HG03558 (cell line): Measurements from ENCODE around the gene PRKCZ.
"Not testable (repeated sequence)": the region's sequence is repeated elsewhere in the genome, so short reads cannot be mapped to it uniquely, and the experiment has no call there.

Experiments
- ATAC-seq: cut with Tn5 transposase; IDR thresholded peaks from one replicate; pipeline ENCODE4 v1.9.1; 2021; ENCODE audit warnings: moderate number of reproducible peaks; ENCODE audit not compliant: unreplicated experiment; ENCODE audit errors: extremely low read depth

PRKCZ gene

DNA sequence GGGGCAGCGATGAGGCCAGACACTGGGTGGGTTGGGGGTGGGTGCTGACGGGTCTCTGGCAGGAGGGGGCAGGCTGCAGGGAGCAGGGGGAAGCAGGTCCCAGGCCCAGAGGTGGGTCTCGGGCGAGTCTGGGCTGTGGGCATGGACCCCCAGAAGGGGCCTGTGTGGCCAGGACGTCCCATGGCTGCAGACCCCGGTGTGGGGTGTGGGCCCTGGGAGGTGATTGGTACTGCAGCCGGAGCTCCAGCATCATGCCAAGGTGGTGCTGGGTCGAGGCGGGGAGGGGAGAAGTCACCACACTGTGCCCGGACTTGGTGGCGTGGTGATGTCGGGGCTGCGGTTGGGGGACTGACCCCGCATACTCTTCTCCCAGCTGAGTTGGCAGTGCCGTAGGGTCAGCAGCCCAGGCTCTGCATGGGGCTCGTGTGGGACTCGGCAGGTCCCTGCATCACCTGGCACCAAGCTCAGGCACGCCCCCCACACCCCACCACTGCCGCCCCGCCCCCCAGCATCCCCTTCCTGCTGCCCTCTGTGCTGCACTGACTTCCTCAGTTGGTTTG is 31.2 kb downstream of the PRKCZ start:
- ATAC-seq = no peak

DNA sequence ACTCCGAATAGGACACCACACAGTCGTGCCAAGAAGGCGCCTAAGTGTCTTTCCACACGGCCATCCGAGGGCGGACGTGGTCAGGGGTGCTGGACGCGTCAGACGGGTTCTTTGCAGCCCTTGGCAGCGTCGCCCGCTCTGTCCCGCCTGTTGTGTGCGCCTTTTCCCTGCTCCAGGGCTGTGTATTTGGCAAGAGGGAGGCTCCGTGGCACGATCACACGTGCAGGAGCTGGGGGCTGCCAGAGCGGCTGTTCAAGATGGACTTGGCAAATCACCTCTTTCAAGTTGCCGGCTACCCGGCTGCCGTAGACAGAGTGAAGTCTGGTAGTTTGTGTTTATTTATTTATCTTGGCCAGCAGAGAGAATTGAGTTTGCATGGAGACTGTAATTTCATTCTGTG is 31.9 kb downstream of the PRKCZ start:
- ATAC-seq = no peak

DNA sequence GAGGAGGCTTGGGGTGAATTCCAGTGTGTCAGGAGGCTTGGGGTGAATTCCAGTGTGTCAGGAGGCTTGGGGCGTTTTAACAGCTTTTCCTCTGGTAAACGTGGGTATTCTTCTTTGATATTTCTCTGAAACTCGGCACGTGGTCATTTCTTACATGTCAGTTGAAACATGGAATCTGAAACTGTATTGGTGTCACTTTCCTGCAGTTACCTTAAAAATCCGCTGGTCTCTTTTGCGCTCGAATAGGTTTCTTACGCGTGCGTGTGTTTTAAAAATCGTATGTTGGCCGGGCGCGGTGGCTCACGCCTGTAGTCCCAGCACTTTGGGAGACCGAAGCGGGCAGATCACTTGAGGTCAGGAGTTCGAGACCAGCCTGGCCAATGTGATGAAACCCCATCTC is 33.5 kb downstream of the PRKCZ start:
- no peak for ATAC-seq

DNA sequence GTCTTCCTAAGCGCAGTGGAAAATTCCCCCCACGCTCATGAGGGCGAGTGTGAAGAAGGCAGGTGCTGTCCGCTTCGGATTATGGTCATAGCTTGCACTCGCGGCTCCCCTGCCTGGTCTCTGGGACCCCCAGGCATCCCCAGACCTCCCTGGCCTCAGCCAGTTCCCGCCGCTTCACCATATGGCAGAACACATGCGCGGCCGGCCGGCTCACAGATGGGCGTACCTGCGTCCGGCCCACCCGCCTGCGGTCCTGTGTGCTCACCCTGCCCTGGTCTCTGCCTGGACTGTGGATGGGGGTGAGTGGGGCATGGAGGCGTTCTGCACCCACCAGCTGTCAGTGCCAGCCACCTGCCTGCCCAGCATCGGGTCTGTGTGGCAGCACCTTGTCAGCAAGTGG is 34.1 kb downstream of the PRKCZ start:
- no peak for ATAC-seq

DNA sequence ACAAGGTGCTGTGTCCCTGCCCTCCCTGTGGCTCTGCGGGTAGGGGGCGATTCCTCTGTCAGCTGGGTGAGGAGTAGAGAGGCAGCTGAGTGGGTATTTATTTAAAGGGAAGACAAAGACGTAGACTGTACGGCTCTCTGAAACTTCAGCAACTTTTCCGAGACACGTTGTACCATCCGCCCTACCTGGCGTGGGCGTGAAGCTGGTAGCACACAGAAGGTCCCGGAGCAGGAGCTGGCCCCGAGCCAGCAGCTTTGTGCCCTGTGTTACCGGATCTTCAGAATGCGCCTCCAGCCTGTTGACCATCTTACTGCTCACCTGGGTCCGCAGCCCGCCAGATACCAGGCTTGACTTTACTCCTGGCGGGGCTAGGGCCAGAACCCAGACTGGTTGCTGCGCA is 34.9 kb downstream of the PRKCZ start:
- no peak for ATAC-seq

DNA sequence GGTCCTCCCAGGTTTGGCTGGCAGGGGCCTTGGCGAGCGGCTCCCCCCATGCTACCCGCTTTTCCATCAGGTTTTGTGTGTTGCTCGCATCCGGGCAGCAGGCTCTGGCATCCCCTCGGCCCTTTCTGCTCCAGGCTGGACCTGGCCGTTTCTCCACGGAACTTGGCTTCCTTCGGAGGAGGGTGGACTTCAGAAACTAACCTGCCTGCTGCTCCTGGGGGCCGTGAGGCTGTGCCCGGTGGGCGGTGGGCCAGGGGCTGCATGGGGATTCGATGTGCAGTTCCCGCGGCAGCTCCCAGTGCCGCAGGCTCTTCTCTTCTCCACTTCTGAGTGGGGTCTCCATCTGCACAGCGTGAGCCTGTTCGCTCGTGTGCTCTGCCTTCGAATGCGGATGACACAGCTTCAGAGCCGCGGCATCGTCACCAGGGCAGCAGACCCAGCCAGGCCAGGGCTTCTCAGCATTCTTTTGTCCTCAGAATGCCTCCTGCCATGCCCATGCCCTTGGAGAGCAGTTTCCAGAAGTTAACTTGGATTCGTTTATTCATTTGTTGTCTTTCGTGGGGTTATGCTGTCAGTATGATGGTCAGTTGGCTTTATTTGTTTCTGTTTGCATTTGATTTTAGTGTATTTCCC is 36.4 kb downstream of the PRKCZ start:
- ATAC-seq = no peak

DNA sequence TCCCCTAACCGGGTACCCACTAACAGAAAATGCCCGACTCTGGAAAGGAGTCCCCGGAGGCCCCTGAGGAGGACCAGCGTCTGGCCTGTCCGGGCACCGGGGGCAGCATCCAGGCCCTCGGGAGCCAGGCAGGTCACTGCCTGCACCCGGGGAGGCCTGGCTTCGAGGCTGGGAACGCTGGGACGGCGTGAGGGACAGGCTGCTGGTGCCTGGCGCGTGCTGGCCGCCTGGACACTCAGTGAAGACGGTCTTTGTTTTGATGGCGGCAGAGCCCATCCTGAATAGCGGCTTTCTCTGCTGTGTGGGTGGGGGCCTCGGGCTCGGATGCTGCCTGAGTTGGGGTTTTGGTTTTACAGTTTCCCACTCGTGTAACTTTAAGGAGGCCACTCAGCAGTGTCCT is 37.6 kb downstream of the PRKCZ start:
- no peak for ATAC-seq

DNA sequence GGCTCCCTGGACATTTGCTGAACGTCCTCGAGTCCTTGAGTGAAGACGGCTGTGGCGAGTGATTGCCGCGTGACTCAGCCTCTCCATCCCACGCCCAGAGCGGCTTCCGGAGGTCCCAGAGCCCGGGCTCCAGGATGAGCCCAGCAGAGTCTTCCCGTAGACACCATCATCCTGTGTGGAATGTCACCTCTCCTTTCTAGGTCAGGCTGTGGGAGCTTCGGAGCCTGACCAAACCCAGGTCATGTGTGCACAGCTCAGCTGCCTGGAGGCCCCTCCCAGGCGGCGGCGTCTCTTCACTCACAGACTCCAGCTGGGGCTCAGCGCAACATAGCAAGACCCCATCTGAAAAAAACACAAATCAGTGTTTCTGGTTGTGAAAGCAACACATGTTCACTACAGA is 38.2 kb downstream of the PRKCZ start:
- no peak for ATAC-seq

DNA sequence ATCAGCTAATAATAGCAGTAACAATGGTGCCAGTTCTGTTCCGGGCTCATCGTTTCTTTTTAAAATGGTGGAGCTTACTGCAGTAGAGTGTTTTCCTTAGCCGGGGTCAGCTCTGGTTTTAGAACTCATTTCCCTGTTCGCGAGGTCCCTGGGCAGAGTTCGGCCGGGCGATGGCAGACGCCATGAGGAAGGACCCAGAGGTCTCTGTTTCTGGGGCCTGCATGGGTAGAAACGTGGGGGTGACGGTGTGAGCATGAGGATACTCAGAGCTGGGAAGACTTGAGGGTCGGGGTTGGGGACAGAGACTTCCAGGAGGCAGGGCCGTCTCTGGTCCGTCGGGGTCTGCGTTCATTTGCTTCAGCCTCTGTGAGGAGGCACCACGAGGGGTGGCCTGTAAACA is 38.8 kb downstream of the PRKCZ start:
- ATAC-seq = no peak

DNA sequence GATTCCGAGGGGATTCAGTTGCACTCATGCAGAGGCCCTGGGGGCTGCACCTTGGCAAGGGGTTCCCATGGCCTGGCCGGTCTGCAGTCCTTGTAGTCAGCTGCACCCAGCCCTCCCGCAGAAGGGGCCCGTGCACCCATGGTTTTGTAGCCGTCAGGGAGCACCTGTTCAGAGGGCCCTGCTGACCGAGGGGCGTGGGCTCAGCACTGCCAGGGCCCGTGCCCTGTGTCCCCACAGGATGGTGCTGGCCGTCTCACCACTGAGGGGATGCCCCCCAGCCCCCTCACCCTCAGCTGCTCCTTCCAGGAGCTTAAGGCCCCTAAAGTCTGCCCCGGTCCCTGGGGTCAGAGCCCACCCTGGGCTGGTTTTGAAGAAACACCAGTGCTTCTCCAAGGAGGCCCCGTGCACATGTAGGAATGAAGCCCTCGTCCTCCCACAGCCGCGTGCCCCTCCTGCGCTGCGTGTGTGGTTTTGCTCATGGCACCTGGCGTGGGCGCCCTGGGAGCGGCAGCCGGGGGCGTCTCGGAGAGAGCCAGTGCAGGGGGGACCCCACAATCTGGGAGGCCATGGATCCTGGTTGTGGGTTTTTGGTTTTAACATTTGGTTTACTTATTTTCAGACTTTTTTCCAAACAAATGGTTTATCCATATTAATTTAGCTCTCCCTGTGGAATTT is 40.1 kb downstream of the PRKCZ start:
- ATAC-seq = no peak

DNA sequence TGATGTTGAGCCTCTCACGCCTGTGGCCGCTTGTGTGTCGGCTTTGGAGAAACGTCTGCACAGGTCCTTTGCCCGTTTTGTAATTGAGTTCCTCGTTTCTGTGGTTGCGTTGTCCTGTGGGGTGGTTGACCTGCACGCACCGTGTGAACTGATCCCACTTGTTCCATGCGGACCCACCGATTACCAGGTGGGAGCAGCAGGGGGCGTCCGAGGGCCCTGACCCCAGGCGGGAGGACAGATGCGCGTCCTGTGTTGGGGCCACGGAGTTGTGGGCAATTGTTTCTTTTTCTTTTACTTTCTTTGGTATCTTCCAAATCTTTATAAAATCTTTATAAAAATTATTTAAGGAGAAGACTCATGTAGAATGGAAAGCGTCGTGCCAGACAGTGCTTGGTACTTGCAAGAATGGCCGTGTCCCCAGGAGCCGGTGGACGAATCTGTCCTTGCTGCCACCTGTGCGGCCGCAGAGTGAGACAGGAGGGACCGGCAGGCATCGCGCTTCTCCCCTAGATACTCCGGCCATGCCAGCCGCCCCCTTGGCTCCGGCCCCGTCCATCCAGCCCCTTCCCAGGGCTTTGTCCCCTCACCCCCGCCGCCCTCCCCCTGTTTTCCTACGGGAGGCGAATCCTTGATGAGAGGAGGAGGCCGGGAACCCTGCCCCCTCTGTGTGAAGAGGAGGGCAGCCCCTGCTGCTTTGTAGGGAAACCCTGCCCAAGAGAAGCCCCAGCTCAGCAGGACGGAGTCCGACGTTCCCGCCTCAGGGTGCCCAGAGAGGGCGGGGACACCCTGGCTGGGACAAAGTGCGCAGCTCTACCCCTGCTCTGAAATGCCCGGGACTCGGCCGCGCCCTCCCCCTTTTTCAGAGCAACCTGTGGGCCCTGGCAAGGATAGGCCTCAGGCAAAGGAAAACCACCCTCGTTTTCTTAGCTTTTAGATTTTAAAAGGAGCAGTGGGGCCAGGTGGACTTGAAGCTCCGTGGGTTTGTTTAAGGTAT is 41.7 kb downstream of the PRKCZ start:
- no peak for ATAC-seq

DNA sequence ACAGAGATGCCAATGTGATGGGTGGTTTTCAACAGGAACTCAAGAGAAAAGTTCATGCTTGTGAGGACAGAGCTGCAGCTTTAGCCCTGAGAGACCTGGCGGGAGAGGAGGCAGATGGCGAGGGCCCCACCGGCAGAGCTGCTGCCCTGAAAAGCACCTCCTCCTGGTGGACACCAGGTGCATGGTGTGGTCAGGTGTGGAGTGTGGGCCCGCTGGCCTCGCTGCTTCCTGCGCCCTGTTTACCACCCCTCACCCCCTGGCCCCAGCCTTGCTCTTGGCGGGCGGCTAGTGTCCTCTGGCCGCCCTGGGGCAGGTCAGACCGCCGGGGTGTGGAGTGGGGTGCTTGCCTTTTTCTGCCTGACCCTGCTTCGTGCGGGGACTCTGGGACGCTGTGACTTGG is 42.8 kb downstream of the PRKCZ start:
- no peak for ATAC-seq

DNA sequence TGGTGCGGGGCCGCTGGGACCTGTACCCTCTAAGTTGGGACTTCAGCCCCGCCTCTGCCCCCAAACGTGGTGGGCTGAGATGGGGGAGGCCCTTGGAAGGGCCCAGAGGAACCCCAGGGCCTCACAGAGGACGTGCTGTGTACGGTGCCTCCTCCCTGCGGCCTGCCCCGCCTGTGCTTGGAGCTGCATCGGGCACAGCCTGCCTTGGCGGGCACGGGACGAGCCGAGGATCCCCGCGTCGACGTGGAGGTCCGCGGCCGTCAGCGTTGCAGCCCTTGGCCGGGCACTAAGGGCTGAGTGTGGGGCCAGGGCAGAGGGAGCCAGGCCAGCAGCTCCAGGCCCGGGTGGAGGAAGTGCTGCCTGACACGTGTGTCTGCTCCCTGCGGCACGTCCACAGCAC is 43.4 kb downstream of the PRKCZ start:
- ATAC-seq = no peak

DNA sequence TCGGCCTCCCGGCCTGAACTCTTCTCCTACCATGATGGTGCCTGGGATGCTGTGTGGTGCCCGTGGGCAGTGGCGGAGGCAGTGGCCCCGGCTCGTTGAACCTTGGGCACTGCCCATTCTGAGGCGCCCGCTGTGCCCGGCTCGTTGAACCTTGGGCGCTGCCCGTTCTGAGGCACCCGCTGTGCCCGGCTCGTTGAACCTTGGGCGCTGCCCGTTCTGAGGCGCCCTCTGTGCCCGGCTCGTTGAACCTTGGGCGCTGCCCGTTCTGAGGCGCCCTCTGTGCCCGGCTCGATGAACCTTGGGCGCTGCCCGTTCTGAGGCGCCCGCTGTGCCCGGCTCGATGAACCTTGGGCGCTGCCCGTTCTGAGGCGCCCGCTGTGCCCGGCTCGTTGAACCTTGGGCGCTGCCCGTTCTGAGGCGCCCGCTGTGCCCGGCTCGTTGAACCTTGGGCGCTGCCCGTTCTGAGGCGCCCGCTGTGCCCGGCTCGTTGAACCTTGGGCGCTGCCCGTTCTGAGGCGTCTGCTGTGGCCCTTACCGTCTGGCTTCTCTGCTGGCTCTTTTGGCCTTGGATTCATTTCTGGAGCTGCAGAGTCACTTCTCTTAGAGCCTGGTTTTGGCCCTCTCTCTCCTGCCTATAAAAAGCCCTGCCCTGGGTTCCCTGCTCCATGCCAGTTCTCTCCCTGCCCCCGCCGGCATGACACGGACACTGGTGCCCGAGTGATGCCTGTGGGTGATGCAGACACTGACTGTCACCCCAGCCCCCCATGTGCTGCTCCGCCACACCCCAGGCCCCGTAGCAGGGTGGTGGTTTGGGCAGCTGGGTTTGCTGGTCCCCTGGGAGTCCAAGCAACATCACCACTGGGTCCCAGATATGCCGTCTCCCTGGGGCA is 44.3 kb downstream of the PRKCZ start:
- not testable (repeated sequence) for ATAC-seq

DNA sequence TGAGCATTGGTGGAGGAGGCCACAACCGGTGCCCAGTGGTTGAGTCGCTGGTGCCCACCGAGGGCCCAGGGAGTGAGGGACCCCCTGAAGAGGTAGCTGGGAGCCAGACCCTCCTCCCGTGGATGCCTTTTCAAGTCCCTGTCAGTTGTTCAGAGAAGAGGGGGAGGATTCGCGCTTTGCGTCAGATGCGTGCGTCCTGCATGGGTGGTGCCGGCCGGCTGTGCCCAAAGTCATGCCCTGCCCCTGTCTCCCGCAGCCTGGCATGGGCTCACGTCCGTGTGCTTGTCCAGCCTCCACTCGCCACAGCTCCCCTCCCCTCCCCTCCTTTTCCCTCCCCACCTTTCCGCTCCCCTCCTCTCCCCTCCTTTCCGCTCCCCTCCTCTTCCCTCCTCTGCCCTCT is 45.2 kb downstream of the PRKCZ start:
- ATAC-seq = no peak

DNA sequence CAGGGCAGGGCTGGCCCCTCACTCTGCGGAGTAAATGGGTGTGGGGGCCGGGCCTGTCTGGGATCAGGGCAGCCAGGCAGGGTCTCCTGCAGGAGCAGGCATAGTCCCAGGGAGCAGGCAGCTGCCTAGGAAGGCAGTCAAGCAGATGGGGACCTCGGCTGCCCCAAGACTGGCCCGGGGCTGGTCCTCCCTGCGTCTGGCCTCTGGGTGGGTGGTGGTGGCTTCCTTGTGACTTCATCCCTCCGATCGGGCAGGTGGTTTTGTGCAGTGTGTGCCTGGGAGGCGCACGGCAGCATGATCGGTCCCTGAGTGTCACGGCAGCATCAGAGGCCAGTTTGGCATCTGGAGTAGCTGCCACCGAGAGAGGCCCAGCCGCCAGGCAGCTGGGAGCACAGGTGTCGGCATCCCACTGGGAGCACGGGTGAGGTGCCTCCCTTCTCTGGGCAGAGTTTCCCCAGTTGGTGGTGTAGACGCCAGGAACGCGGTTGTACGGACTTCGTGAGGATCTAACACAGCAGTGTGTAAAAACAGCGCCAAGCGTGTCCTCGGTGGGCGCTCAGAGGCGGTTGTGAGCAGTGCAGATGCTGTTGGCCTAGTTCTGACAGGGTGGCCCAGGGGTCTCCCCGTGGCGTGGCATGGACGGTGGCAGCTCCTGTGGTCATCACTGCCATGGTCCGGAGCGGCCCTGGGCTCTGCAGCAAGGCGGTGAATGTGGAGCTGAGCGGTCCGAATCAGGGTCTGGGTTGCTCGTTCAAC is 45.9 kb downstream of the PRKCZ start:
- no peak for ATAC-seq

DNA sequence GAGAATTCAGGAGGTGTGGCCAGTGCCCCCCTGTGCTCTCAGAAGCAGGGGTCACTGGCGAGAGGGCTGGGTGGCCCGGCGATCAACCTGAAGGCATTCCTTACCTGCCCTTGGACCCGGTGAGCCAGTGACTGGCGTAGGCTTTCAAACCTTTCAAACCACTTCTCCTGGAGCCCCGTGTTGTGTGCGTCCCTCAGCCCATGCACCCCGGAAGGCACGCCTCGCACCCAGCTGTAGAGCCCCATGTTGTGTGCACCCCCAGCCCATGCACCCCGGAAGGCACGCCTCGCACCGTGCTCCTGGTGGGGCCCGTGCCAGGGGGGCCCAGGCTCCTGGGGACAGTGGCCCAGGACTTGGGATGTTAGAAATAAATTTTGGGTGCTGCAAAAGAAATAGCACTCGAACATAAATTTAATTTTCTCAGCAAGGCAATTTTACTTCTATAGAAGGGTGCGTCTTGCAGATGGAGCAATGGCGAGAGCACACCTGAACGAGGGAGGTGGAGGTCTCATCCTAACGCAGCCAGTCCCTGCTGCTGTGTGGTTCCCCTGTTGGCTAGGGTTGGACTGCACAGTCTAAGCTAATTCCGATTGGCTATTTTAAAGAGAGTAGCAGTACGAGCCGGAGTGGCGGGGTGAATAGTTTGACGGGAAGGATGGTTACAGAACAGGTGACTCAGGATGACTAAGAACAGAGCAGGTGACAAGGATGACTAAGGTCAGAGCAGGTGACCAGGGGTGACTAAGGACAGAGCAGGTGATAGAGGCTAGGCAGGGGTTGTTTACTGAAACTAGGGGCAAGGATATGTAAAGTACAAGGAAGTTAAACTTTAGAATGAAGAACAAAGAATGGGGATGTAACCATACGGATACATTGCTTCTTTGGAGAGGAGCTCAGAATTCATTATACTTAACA is 47.4 kb downstream of the PRKCZ start:
- ATAC-seq = no peak

DNA sequence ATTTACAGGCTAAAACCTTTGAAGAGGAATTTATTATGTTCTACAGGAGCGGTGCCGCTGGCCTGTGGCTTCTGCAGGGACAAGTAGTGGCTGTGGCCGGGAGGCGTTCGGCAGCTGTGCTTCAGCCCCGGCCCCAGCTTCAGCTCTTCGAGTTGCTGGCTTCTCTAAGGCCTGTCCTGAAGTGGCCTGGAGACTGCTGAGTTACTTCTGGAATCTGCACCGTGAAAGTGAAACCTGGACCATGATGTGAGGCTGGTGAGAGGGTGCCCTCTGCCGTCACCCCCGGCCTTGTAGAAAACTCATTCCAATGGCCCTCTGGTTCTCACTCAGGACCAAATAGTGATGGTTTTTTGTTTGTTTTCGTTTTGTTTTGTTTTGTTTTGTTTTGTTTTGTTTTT is 48.1 kb downstream of the PRKCZ start:
- no peak for ATAC-seq
